LNCAP (cell line): Measurements from ENCODE around the gene CST1.
"Not testable (repeated sequence)": the region's sequence is repeated elsewhere in the genome, so short reads cannot be mapped to it uniquely, and the experiment has no call there.

ENCODE experiments used
- CTCF ChIP-seq: fragments of 450-650 bp; IDR thresholded peaks from 2 replicates; pipeline ENCODE4 v1.5.1; 2017; ENCODE audit warnings: mild to moderate bottlenecking

CST1 gene

GRCh38 chr20:23750786-23751185 is at the start of gene CST1:
CST1 (minus strand) TSS chr20:23750935; CDS start chr20:23750866, 69 bp downstream.
- TF ChIP-seq CTCF, result not testable (repeated sequence)

- TF ChIP-seq CTCF, result peak; percentile 69
Observed at GRCh38 chr20:23799216-23799847, 48.6 kb upstream of the CST1 start.

GRCh38 chr20:23795526-23795925 is 44.8 kb upstream of the CST1 start:
- no peak for TF ChIP-seq CTCF

GRCh38 chr20:23794841-23795240 is 44.1 kb upstream of the CST1 start:
- no peak for TF ChIP-seq CTCF

GRCh38 chr20:23794065-23794464 is 43.3 kb upstream of the CST1 start:
- no peak for TF ChIP-seq CTCF

- TF ChIP-seq CTCF, result no peak
Observed at GRCh38 chr20:23783447-23783846, 32.7 kb upstream of the CST1 start.

- peak; percentile 77 for TF ChIP-seq CTCF
Observed at GRCh38 chr20:23782366-23782983, 31.7 kb upstream of the CST1 start.
